HEK293 (cell line): ENCODE measurements around the gene GAGE10.
A peak's percentile ranks its signal among the peaks of the same experiment; 100 is the strongest.

Experiments used
- EGR2 ChIP-seq: fragments of 450-650 bp; formaldehyde crosslinking; IDR thresholded peaks from 2 replicates; pipeline ENCODE4 v1.5.1; 2016; ENCODE audit warnings: low read depth, missing biosample characterization, missing genetic modification characterization
- HIC1 ChIP-seq: fragments of 450-650 bp; formaldehyde crosslinking; IDR thresholded peaks from 2 replicates; pipeline ENCODE4 v1.5.1; 2016; ENCODE audit warnings: missing biosample characterization, missing genetic modification characterization
- HOXA7 ChIP-seq: sonication (generic); formaldehyde crosslinking; IDR thresholded peaks from 2 replicates; pipeline ENCODE4 v1.8.1; 2022; ENCODE audit warnings: missing genetic modification reagents, borderline replicate concordance
- KLF10 ChIP-seq: fragments of 450-650 bp; IDR thresholded peaks from 2 replicates; pipeline ENCODE4 v1.5.1; 2018; ENCODE audit warnings: missing biosample characterization, mild to moderate bottlenecking, missing genetic modification characterization
- KLF16 ChIP-seq: fragments of 450-650 bp; formaldehyde crosslinking; IDR thresholded peaks from 2 replicates; pipeline ENCODE4 v1.5.1; 2017; ENCODE audit warnings: missing biosample characterization, missing genetic modification characterization
- MEIS1 ChIP-seq: sonication (generic); formaldehyde crosslinking; IDR thresholded peaks from 2 replicates; pipeline ENCODE4 v1.8.1; 2022; ENCODE audit warnings: missing genetic modification reagents, mild to moderate bottlenecking, borderline replicate concordance
- PRDM6 ChIP-seq: fragments of 450-650 bp; formaldehyde crosslinking; IDR thresholded peaks from 2 replicates; pipeline ENCODE4 v1.5.1; 2017; ENCODE audit warnings: missing biosample characterization, missing genetic modification characterization
- REPIN1 ChIP-seq: fragments of 450-650 bp; formaldehyde crosslinking; IDR thresholded peaks from 2 replicates; pipeline ENCODE4 v1.5.1; 2017; ENCODE audit warnings: missing biosample characterization, missing genetic modification characterization, low read depth
- TCF7L2 ChIP-seq: IDR thresholded peaks from 2 replicates; pipeline ENCODE4 v1.6.1; 2011; ENCODE audit warnings: low read depth, mild to moderate bottlenecking, inconsistent platforms, low read length, moderate library complexity, borderline replicate concordance
- YY2 ChIP-seq: fragments of 450-650 bp; formaldehyde crosslinking; IDR thresholded peaks from 2 replicates; pipeline ENCODE4 v1.5.1; 2016; ENCODE audit warnings: missing biosample characterization, missing genetic modification characterization
- ZBTB1 ChIP-seq: fragments of 450-650 bp; formaldehyde crosslinking; IDR thresholded peaks from 2 replicates; pipeline ENCODE4 v1.5.1; 2016; ENCODE audit warnings: missing biosample characterization, missing genetic modification characterization
- ZNF10 ChIP-seq: fragments of 450-650 bp; formaldehyde crosslinking; IDR thresholded peaks from 2 replicates; pipeline ENCODE4 v1.5.1; 2017; ENCODE audit warnings: missing biosample characterization, missing genetic modification characterization
- ZNF132 ChIP-seq: fragments of 450-650 bp; formaldehyde crosslinking; IDR thresholded peaks from 2 replicates; pipeline ENCODE4 v1.5.1; 2017; ENCODE audit warnings: missing biosample characterization, missing genetic modification characterization, borderline replicate concordance
- ZNF133 ChIP-seq: fragments of 450-650 bp; formaldehyde crosslinking; IDR thresholded peaks from 2 replicates; pipeline ENCODE4 v1.5.1; 2016; ENCODE audit warnings: missing biosample characterization, missing genetic modification characterization
- ZNF174 ChIP-seq: fragments of 450-650 bp; formaldehyde crosslinking; IDR thresholded peaks from 2 replicates; pipeline ENCODE4 v1.5.0; 2017; ENCODE audit warnings: missing biosample characterization, mild to moderate bottlenecking, missing genetic modification characterization
- ZNF214 ChIP-seq: fragments of 450-650 bp; formaldehyde crosslinking; IDR thresholded peaks from 2 replicates; pipeline ENCODE4 v1.5.1; 2017; ENCODE audit warnings: missing biosample characterization, mild to moderate bottlenecking, missing genetic modification characterization, borderline replicate concordance
- ZNF292 ChIP-seq: fragments of 450-650 bp; formaldehyde crosslinking; IDR thresholded peaks from 2 replicates; pipeline ENCODE4 v1.5.1; 2016; ENCODE audit warnings: low read depth, missing biosample characterization, missing genetic modification characterization, borderline replicate concordance
- ZNF37A ChIP-seq: fragments of 450-650 bp; IDR thresholded peaks from 2 replicates; pipeline ENCODE4 v1.5.1; 2018; ENCODE audit warnings: missing biosample characterization, missing genetic modification characterization
- ZNF416 ChIP-seq: fragments of 450-650 bp; formaldehyde crosslinking; IDR thresholded peaks from 2 replicates; pipeline ENCODE4 v1.5.1; 2016; ENCODE audit warnings: missing biosample characterization, missing genetic modification characterization
- ZNF521 ChIP-seq: fragments of 450-650 bp; formaldehyde crosslinking; IDR thresholded peaks from 2 replicates; pipeline ENCODE4 v1.5.1; 2017; ENCODE audit warnings: missing biosample characterization, mild to moderate bottlenecking, missing genetic modification characterization
- ZNF530 ChIP-seq: fragments of 450-650 bp; formaldehyde crosslinking; IDR thresholded peaks from 2 replicates; pipeline ENCODE4 v1.5.1; 2016; ENCODE audit warnings: low read depth, missing biosample characterization, missing genetic modification characterization
- ZNF571 ChIP-seq: fragments of 450-650 bp; formaldehyde crosslinking; IDR thresholded peaks from 2 replicates; pipeline ENCODE4 v1.5.0; 2017; ENCODE audit warnings: missing biosample characterization, missing genetic modification characterization
- ZNF677 ChIP-seq: fragments of 450-650 bp; IDR thresholded peaks from 2 replicates; pipeline ENCODE4 v1.5.0; 2018; ENCODE audit warnings: missing biosample characterization, mild to moderate bottlenecking, missing genetic modification characterization, moderate library complexity
- ZNF704 ChIP-seq: fragments of 450-650 bp; formaldehyde crosslinking; IDR thresholded peaks from 2 replicates; pipeline ENCODE4 v1.5.1; 2016; ENCODE audit warnings: missing biosample characterization, missing genetic modification characterization
- ZNF776 ChIP-seq: fragments of 450-650 bp; formaldehyde crosslinking; IDR thresholded peaks from 2 replicates; pipeline ENCODE4 v1.5.0; 2017; ENCODE audit warnings: missing biosample characterization, missing genetic modification characterization, borderline replicate concordance
- ZSCAN18 ChIP-seq: fragments of 450-650 bp; formaldehyde crosslinking; IDR thresholded peaks from 2 replicates; pipeline ENCODE4 v1.5.1; 2016; ENCODE audit warnings: missing biosample characterization, missing genetic modification characterization
- TF ChIP-seq, protein P1 (sequence below): fragments of 450-650 bp; formaldehyde crosslinking; IDR thresholded peaks from 2 replicates; pipeline ENCODE4 v1.5.1; 2016; ENCODE audit warnings: missing biosample characterization, missing genetic modification characterization
- TF ChIP-seq, protein P2 (sequence below): fragments of 450-650 bp; formaldehyde crosslinking; IDR thresholded peaks from 2 replicates; pipeline ENCODE4 v1.5.1; 2017; ENCODE audit warnings: missing biosample characterization, missing genetic modification characterization

Gene GAGE10

DNA sequence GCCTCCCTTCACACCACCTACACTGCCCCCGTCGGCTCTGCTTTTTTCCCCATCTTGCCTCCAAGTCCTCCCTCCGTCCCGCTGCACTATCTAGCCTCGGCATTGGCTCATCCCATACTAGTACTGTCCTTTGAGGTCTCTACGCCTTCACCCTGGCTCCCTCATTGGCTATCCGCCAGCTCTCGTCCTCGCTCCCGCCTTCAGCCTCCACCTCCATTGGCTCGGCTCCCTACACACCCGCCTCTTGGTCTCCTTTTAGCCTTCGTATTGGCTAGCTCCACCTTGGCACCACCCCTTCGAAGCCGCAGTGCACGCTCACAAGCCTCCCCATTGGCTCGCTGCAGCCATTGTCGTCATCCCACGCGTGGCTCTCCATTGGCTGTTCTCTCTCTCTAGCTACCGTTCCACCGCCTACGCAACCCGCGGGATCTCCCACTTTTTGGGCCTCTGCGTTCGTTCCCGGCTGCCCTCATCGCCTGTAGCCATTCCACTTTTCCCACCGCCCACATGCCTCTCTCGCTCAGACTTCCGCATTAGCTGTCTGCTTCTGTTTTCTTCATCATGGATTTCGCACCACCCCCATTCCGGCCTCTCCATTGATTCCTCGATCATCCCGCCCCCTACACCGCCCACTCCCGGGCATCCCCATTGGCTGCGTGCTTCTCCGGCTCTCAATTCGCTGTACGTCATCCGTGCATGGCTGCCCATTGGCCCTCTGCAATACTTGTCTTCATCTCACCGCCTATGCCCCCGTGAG is 34.3 kb upstream of the GAGE10 start (continued):
- TF ChIP-seq ZNF776 (tag by site-specific recombination) (no peak), ZNF677 (tag by site-specific recombination) (no peak), ZNF10 (no peak), ZNF571 (no peak), REPIN1 (tag by site-specific recombination) (no peak), ZNF521 (tag by site-specific recombination) (no peak), EGR2 (peak; percentile 98), ZNF37A (tag by site-specific recombination) (no peak), ZSCAN18 (no peak), ZNF704 (tag by site-specific recombination) (no peak), ZNF132 (no peak), ZBTB1 (tag by site-specific recombination) (no peak), YY2 (tag by site-specific recombination) (peak; percentile 81), HIC1 (tag by site-specific recombination) (peak; percentile 58; the same call in 1 of the 2 replicates), HOXA7 (no peak), KLF10 (tag by site-specific recombination) (0 out of 2 replicates have a peak, but pooled peaks have one; percentile 40), ZNF174 (tag by site-specific recombination) (no peak), MEIS1 (CRISPR knock-in tag) (no peak), ZNF133 (tag by site-specific recombination) (no peak), ZNF214 (no peak), PRDM6 (tag by site-specific recombination) (no peak), KLF16 (peak; percentile 90), ZNF530 (tag by site-specific recombination) (no peak), ZNF292 (tag by site-specific recombination) (no peak), TCF7L2 (no peak), ZNF416 (no peak)
- TF ChIP-seq, protein P1, sequence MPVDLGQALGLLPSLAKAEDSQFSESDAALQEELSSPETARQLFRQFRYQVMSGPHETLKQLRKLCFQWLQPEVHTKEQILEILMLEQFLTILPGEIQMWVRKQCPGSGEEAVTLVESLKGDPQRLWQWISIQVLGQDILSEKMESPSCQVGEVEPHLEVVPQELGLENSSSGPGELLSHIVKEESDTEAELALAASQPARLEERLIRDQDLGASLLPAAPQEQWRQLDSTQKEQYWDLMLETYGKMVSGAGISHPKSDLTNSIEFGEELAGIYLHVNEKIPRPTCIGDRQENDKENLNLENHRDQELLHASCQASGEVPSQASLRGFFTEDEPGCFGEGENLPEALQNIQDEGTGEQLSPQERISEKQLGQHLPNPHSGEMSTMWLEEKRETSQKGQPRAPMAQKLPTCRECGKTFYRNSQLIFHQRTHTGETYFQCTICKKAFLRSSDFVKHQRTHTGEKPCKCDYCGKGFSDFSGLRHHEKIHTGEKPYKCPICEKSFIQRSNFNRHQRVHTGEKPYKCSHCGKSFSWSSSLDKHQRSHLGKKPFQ (tag by site-specific recombination), result no peak; the same call in 1 of the 2 replicates
- TF ChIP-seq, protein P2, sequence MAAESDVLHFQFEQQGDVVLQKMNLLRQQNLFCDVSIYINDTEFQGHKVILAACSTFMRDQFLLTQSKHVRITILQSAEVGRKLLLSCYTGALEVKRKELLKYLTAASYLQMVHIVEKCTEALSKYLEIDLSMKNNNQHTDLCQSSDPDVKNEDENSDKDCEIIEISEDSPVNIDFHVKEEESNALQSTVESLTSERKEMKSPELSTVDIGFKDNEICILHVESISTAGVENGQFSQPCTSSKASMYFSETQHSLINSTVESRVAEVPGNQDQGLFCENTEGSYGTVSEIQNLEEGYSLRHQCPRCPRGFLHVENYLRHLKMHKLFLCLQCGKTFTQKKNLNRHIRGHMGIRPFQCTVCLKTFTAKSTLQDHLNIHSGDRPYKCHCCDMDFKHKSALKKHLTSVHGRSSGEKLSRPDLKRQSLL (tag by site-specific recombination), result no peak
